T-helper 1 cell (primary cell): Measurements from ENCODE around the gene PLBD2.

Experiments used
- DNase-seq, 5 donors: peaks; one replicate each; pipeline ENCODE4 v3.0.0-alpha.2; 2012 to 2020
- total RNA-seq, 4 donors: gene quantifications; one replicate each; lab custom pipeline; 2026; lab: John Stamatoyannopoulos, UW

The PLBD2 gene, protein sequence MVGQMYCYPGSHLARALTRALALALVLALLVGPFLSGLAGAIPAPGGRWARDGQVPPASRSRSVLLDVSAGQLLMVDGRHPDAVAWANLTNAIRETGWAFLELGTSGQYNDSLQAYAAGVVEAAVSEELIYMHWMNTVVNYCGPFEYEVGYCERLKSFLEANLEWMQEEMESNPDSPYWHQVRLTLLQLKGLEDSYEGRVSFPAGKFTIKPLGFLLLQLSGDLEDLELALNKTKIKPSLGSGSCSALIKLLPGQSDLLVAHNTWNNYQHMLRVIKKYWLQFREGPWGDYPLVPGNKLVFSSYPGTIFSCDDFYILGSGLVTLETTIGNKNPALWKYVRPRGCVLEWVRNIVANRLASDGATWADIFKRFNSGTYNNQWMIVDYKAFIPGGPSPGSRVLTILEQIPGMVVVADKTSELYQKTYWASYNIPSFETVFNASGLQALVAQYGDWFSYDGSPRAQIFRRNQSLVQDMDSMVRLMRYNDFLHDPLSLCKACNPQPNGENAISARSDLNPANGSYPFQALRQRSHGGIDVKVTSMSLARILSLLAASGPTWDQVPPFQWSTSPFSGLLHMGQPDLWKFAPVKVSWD
- 5.0 to 7.2 (median 6.8) reads per million in 4 donors for total RNA-seq

DNA sequence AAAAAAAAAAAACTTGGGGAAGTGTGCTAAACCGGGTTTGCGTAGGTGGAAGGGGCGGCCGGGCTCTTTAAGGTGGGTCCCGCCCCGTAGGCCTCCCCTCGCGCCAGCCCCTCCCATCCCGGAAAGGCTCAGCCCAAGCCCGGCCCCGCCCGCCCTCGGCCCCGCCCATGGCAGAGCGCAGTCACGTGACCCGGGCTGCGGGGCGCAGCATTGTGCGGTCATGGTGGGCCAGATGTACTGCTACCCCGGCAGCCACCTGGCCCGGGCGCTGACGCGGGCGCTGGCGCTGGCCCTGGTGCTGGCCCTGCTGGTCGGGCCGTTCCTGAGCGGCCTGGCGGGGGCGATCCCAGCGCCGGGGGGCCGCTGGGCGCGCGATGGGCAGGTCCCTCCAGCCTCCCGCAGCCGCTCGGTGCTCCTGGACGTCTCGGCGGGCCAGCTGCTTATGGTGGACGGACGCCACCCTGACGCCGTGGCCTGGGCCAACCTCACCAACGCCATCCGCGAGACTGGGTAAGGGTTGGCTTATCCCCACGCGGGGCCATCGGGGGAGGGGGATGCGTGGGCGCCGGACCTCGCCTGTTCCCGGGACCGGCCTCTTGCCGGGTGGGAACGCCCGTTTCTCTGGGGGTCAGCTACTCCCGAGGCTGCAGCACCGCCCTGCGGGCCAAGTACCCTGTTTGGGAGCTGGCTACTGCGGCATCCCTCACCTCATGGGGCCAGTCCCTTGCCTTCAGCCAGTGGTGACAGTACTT lies at the start of gene PLBD2:
Gene PLBD2, plus strand, starts transcription at position 207 of the 752 bp plus-strand sequence. Its CDS starts 14 bp downstream, at position 221.
- peak; percentile 93 to 97 (median 95) for DNase-seq

DNA sequence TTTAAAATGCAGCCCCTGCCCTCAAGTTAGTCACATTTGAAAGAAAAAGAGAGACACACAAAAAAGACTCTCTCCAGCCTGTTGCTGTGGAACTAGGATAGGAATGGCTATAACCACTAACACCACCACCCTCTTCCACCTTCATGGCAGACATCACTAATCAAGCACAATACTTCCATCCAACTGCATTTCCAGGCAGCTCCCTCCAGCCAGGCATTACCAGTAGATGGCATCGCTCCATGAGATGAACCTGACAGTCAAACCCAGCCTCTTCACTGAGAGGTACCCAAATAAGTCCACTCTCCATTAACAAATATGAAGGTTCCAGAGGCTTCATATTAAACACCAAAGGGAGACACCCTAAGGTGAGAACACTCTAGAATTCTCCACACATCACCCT lies 47.9 kb upstream of the PLBD2 start:
- no peak for DNase-seq

DNA sequence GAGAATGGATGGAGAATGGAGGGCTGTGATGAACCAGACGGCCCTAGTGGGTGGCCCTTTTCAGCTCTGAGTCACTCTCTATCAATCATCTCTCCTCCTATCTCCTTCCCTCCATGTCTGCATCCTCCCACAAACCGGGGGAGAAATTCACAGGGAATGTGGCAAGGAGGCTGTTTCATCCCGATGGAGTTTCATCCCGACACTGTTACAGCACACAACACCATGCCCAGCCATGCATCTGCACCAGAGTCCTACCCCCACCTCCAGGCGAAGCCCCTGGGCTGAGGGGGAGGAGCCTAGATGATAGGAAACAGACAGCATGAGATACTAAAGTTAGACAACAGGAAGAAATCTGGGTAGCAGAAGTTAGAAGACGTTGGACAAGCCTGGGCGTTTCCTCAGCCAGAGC lies 44.3 kb upstream of the PLBD2 start:
- DNase-seq, result no peak

GRCh38 chr12:113315358-113315757 lies 43.0 kb upstream of the PLBD2 start:
- no peak for DNase-seq

DNA sequence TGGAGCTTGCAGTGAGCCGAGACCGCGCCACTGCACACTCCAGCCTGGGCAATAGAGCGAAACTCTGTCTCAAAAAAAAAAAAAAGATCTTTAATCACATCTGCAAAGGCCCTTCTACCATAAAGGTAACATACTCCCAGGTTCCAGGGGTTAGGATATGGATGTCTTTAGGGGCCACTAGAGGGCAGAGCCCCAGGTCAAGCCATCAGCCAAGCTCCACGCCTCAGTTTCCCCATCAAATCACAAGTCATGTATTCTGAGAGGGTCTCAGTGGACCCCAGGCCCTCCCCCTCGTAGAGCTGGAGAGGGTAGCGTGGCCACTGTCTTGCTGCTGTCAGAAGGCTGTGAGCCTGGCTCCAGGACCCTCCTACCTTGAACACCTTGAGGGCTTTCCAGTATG lies 42.2 kb upstream of the PLBD2 start:
- no peak for DNase-seq

- DNase-seq, result no peak
These were observed 41.3 kb upstream of the PLBD2 start for GRCh38 chr12:113317122-113317521.

- DNase-seq, result no peak
These were observed 40.2 kb upstream of the PLBD2 start for GRCh38 chr12:113318046-113318656.

DNA sequence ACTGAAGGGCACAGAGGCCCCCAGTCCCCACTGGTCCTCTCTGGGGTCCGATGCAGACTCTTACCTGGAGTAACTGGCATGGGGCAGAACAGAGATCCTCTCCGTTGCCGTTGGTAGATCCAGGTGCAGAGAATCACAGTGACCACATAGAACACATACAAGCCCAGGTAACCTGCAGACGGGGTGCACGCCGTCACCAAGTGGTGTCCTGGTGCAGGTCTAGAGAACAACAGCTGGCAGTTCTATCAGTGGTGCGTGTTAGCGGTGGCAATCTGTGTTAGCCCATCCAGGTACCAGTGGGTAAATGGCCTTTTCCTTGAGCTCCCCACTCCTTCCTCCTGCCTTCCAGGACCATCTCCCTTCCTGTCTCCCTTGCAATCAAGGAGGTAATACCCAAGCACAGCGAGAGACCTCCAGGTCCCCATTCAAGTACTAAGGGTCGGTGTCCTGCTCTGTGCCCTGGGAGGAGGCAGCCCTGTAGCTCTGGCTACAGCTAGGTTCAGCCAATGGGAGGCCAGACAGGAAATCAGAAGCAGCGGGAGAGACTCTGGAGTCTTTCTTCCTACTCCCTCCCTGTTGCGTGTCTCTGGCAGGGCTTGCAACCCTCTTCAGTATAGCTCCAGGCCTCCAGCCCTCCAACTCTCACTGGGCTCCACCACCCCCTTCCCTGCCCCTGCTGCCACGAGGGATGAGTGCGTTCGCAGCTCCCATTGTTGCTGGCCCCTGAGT lies 39.3 kb upstream of the PLBD2 start:
- no peak for DNase-seq

GRCh38 chr12:113320401-113320800 lies 38.0 kb upstream of the PLBD2 start:
- DNase-seq, result no peak

- no peak for DNase-seq
These were observed 36.0 kb upstream of the PLBD2 start for GRCh38 chr12:113322343-113322742.

GRCh38 chr12:113325916-113326315 lies 32.5 kb upstream of the PLBD2 start:
- DNase-seq, result no peak

DNA sequence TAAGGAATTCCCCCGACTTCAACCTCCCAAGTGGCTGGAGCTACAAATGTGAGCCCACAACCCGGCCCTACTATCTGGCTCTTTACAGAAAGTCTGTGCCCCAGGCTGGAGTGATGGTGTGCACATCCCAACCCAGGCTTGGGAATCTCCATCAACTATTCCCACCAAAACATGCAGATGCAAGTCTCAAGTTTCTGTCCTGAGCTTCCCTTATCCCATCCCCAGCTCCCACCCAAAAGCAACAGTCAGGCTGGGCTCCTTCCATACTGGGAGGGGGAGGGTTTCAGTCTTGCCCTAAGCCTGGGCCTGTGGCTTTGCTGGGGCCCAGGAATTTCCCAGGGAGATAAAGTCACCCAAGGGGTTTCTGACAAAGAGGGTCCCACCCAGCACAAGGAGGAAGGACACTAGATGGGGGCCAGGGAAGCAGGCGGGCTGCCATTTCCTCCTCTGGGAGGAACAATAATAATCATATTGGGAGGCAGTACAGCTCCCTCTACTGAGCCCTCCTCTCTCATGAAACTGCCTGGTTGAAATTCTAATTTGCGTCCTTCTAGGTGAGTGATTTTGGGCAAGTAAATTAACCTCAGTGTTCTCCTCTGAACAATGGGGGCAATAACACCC lies 31.5 kb upstream of the PLBD2 start:
- DNase-seq, result no peak

DNA sequence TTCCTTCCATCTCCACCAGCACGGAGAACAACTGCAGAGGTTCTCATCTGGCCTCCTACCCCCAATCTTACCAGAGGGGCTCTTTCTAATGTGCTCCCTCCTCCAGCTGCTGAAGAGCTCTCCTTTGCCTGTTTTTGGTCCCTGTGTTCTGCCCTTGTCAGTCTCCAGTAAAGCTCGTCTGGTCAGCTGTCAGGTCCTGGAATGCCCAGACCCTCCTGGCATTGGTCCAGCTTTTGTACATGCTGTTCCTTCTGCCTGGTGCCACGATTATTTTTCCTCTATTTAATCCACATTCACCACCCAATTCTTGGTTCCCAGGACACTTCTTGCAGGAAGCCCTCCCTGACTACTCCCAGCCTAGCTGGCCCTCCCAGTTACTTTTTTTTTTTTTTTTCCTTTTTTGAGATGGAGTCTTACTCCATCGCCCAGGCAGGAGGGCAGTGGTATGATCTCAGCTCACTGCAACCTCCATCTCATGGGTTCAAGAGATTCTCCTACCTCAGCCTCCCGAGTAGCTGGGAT lies 30.0 kb upstream of the PLBD2 start:
- DNase-seq, result no peak

GRCh38 chr12:113329022-113329790 lies 29.2 kb upstream of the PLBD2 start:
- DNase-seq, result no peak

- DNase-seq, result no peak
These were observed 28.5 kb upstream of the PLBD2 start for GRCh38 chr12:113329791-113330417.

DNA sequence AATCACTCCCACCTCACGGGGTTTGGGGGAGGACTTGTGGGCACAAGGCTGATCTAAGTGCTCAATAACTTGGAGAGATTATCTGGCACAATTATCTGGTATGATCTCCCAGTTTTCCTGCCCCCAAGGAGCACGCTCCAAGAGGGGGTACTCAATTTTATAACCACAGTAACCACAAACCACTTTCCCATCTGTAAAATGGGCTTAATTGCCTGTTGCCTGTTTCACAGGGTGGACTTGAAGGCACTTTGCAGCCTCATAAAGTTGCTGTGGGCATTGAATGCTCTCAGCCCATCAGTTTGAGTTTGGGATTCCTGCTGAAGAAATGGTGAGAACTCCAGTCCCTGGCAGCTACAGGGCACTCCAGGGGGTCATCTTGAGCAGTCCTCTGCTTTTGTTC lies 27.9 kb upstream of the PLBD2 start:
- no peak for DNase-seq

DNA sequence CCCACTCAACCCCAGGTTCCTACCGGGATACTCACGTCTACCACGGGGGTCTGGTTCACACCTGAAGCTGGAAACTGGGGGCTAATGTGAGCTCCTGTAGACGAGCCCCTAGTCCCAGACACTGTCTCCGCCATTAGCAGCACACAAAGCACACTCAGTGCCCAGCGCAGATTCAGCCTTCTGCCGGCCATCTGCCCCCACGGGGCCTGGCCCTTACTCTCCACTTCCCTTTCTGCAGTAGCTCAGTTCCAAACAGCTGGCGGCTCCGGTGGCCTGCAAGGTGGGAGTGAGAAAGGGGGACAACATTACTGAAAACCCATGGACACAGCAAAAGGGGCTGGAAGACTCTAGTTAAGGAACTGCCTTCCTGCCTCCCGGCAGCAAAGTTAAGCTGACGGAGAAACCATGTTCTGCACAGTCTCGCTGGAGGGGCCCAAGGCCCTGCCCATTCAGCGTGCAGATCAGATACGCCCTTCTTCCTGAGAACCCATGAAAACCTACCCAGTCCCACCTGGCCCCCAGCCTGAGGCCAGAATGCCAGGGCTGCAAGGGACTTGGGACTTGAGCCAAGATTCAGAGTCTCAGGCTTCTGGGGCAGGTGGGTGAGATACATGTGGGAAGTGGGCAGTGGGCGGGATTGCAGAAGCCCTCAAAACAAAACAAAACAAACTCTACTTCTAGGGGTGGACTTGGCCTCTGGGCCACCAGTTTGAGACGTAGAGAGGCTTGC lies 25.5 kb upstream of the PLBD2 start:
- DNase-seq, result no peak

DNA sequence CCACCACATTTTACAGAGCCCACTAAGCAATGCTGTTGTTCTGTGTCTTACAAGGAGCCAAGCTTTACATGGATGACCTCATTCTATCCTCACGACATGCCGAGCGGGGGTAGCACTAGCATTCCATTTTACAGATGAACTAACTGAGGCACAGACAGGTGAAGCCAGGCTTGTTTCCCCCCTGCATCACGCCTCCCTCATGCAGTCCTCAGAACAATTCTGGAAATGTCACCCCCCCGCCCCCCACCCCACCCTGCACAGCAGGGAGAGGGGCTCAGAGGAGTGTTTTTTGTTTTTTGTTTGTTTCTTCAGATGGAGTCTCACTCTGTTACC lies 25.0 kb upstream of the PLBD2 start:
- no peak for DNase-seq

- peak in 2 of 5 donors; percentile 5 to 22 for DNase-seq
These were observed 24.3 kb upstream of the PLBD2 start for GRCh38 chr12:113333877-113334785.
